Trophoblast cell (in vitro differentiated cells and primary cell): Measurements from ENCODE around the gene PLEKHM3.

Experiments
- DNase-seq, 2 donors: peaks; one replicate each; pipeline ENCODE4 v3.0.0-alpha.2; 2016
- H2AFZ ChIP-seq: 2 replicates; pipeline ENCODE4 v1.6.1; 2013; ENCODE audit warnings: low read length, moderate library complexity, mild to moderate bottlenecking; ENCODE audit not compliant: insufficient read depth, poor library complexity
- H2AK5ac ChIP-seq: 2 replicates; pipeline ENCODE4 v1.6.1; 2013; ENCODE audit warnings: mild to moderate bottlenecking, low read length
- H2BK120ac ChIP-seq: 2 replicates; pipeline ENCODE4 v1.6.1; 2013; ENCODE audit warnings: low read length, mild to moderate bottlenecking, moderate library complexity; ENCODE audit not compliant: insufficient read depth, poor library complexity
- H2BK12ac ChIP-seq: 2 replicates; pipeline ENCODE4 v1.6.1; 2013; ENCODE audit warnings: mild to moderate bottlenecking, low read length, moderate library complexity
- H2BK5ac ChIP-seq: 2 replicates; pipeline ENCODE4 v1.6.1; 2013; ENCODE audit warnings: low read length, low read depth, moderate library complexity, mild to moderate bottlenecking; ENCODE audit not compliant: poor library complexity
- H3K14ac ChIP-seq: 2 replicates; pipeline ENCODE4 v1.6.1; 2013; ENCODE audit warnings: mild to moderate bottlenecking, low read length
- H3K18ac ChIP-seq: 2 replicates; pipeline ENCODE4 v1.6.1; 2013; ENCODE audit warnings: mild to moderate bottlenecking, low read length
- H3K23ac ChIP-seq: 2 replicates; pipeline ENCODE4 v1.6.1; 2013; ENCODE audit warnings: low read length
- H3K27ac ChIP-seq: 2 replicates; pipeline ENCODE4 v1.5.1; 2013; ENCODE audit warnings: low read depth, mild to moderate bottlenecking, inconsistent platforms, low read length, moderate library complexity
- H3K27me3 ChIP-seq: 2 replicates; pipeline ENCODE4 v1.6.1; 2013; ENCODE audit warnings: inconsistent platforms, mild to moderate bottlenecking, low read length, moderate library complexity; ENCODE audit not compliant: insufficient read depth
- H3K36me3 ChIP-seq, 2 experiments: 1 replicate in 1 of 2; 2 replicates in 1 of 2; pipeline ENCODE4 v1.6.1; 2013; ENCODE audit warnings: low read length in 2 of 2, mild to moderate bottlenecking in 2 of 2, moderate library complexity in 1 of 2; ENCODE audit not compliant: insufficient read depth in 2 of 2, control insufficient read depth in 1 of 2
- H3K4ac ChIP-seq: 2 replicates; pipeline ENCODE4 v1.6.1; 2013; ENCODE audit warnings: low read depth, mild to moderate bottlenecking, low read length, moderate library complexity
- H3K4me1 ChIP-seq, 2 experiments: 1 replicate in 1 of 2; 2 replicates in 1 of 2; pipeline ENCODE4 v1.6.1; 2013; ENCODE audit warnings: low read length in 2 of 2, mild to moderate bottlenecking in 2 of 2, moderate library complexity in 1 of 2; ENCODE audit not compliant: insufficient read depth in 2 of 2, control insufficient read depth in 1 of 2
- H3K4me2 ChIP-seq: 2 replicates; pipeline ENCODE4 v1.6.1; 2013; ENCODE audit warnings: inconsistent platforms, mild to moderate bottlenecking, low read length, moderate library complexity
- H3K4me3 ChIP-seq: 2 replicates; pipeline ENCODE4 v1.5.1; 2013; ENCODE audit warnings: mild to moderate bottlenecking, low read depth, low read length, inconsistent platforms
- H3K79me1 ChIP-seq: one replicate; pipeline ENCODE4 v1.6.1; 2013; ENCODE audit warnings: low read length
- H3K79me2 ChIP-seq: 2 replicates; pipeline ENCODE4 v1.6.1; 2013; ENCODE audit warnings: low read length, mild to moderate bottlenecking; ENCODE audit not compliant: control insufficient read depth, insufficient read depth, poor library complexity
- H3K9ac ChIP-seq: 2 replicates; pipeline ENCODE4 v1.6.1; 2013; ENCODE audit warnings: mild to moderate bottlenecking, low read length
- H3K9me3 ChIP-seq: 2 replicates; pipeline ENCODE4 v1.6.1; 2013; ENCODE audit warnings: low read depth, mild to moderate bottlenecking, control low read depth, inconsistent platforms, low read length; ENCODE audit not compliant: insufficient read depth
- H4K12ac ChIP-seq: 2 replicates; pipeline ENCODE4 v1.6.1; 2013; ENCODE audit warnings: low read depth, mild to moderate bottlenecking, low read length, moderate library complexity
- H4K8ac ChIP-seq: 2 replicates; pipeline ENCODE4 v1.6.1; 2013; ENCODE audit warnings: low read depth, mild to moderate bottlenecking, low read length, moderate library complexity
- H4K91ac ChIP-seq: one replicate; pipeline ENCODE4 v1.6.1; 2013; ENCODE audit warnings: low read depth, mild to moderate bottlenecking, low read length, moderate library complexity
- WGBS: extraction: QIAGEN DNeasy Blood & Tissue Kit; methylation state at CpG from one replicate; pipeline ENCODE4 v1.1.7; 2013; ENCODE audit warnings: missing lambda C conversion rate; ENCODE audit not compliant: insufficient read length, insufficient coverage; ENCODE audit errors: extremely low coverage; 5-methylcytosine and 5-hydroxymethylcytosine counted together

Gene PLEKHM3

GRCh38 chr2:207926133-207926988 lies 99.0 kb downstream of the PLEKHM3 start:
- Histone ChIP-seq H3K18ac (no peak overlapping the region), H4K12ac (no peak overlapping the region), H2BK5ac (no peak overlapping the region), H3K9ac (no peak overlapping the region), H3K4me2 (no peak overlapping the region), H3K27me3 (no peaks in the 10 kb centered on the region), H2BK120ac (no peak overlapping the region), H3K79me1 (no peaks in the 10 kb centered on the region), H3K27ac (no peak overlapping the region), H3K79me2 (no peaks in the 10 kb centered on the region), H3K23ac (no peak overlapping the region), H2AK5ac (no peak overlapping the region), H3K36me3 (peaks cover 0 to 3% of the 10 kb centered on the region in 2 experiments), H3K4ac (no peak overlapping the region), H4K8ac (no peak overlapping the region), H3K14ac (no peak overlapping the region), H3K4me1 (no peaks in the 10 kb centered on the region), H3K4me3 (no peak overlapping the region), H3K9me3 (no peaks in the 10 kb centered on the region), H2BK12ac (no peak overlapping the region), H4K91ac (no peak overlapping the region), H2AFZ (no peak overlapping the region)
- peak in 1 of 2 donors; percentile 16 for DNase-seq
- no CpG with 5 or more reads among the region's 13 CpGs for WGBS

- no peak overlapping the region for H3K27ac ChIP-seq
- H3K9ac ChIP-seq, result no peak overlapping the region
- no peak overlapping the region for H4K91ac ChIP-seq
- H3K79me2 ChIP-seq, result no peaks in the 10 kb centered on the region
- H4K8ac ChIP-seq, result no peak overlapping the region
- peaks cover 0 to 2% of the 10 kb centered on the region in 2 experiments for H3K36me3 ChIP-seq
- no peak overlapping the region for H4K12ac ChIP-seq
- no peak overlapping the region for H3K4ac ChIP-seq
- no peaks in the 10 kb centered on the region for H3K27me3 ChIP-seq
- no peak overlapping the region for H3K4me2 ChIP-seq
- H2BK12ac ChIP-seq, result no peak overlapping the region
- H3K18ac ChIP-seq, result no peak overlapping the region
- no peaks in the 10 kb centered on the region for H3K79me1 ChIP-seq
- no peak overlapping the region for H2BK120ac ChIP-seq
- WGBS, result no CpG with 5 or more reads among the region's 8 CpGs
- no peak overlapping the region for H3K14ac ChIP-seq
- H3K4me3 ChIP-seq, result no peak overlapping the region
- H3K4me1 ChIP-seq, result no peaks in the 10 kb centered on the region
- no peaks in the 10 kb centered on the region for H3K9me3 ChIP-seq
- H2AK5ac ChIP-seq, result no peak overlapping the region
- no peak overlapping the region for H2AFZ ChIP-seq
- H3K23ac ChIP-seq, result no peak overlapping the region
- no peak for DNase-seq
- H2BK5ac ChIP-seq, result no peak overlapping the region
Measured at GRCh38 chr2:207925601-207926000, 99.7 kb downstream of the PLEKHM3 start.

- H2AFZ ChIP-seq, result no peak overlapping the region
- H3K9me3 ChIP-seq, result peaks cover 2% of the 10 kb centered on the region
- H3K4me2 ChIP-seq, result no peak overlapping the region
- no peak overlapping the region for H3K27ac ChIP-seq
- H2AK5ac ChIP-seq, result no peak overlapping the region
- H4K12ac ChIP-seq, result no peak overlapping the region
- no peak overlapping the region for H3K4me3 ChIP-seq
- no peaks in the 10 kb centered on the region for H3K79me2 ChIP-seq
- H3K18ac ChIP-seq, result no peak overlapping the region
- no peak overlapping the region for H2BK120ac ChIP-seq
- H3K27me3 ChIP-seq, result no peaks in the 10 kb centered on the region
- no peak overlapping the region for H3K23ac ChIP-seq
- no peak overlapping the region for H2BK12ac ChIP-seq
- H3K4me1 ChIP-seq, result no peaks in the 10 kb centered on the region
- no peak overlapping the region for H4K91ac ChIP-seq
- H3K9ac ChIP-seq, result no peak overlapping the region
- no peak overlapping the region for H4K8ac ChIP-seq
- no peaks in the 10 kb centered on the region for H3K36me3 ChIP-seq
- no peak overlapping the region for H3K14ac ChIP-seq
- H3K4ac ChIP-seq, result no peak overlapping the region
- H2BK5ac ChIP-seq, result no peak overlapping the region
- no peak for DNase-seq
- no peaks in the 10 kb centered on the region for H3K79me1 ChIP-seq
Measured at GRCh38 chr2:207921606-207922005, 103.7 kb downstream of the PLEKHM3 start.

GRCh38 chr2:207920721-207921120 lies 104.6 kb downstream of the PLEKHM3 start:
- Histone ChIP-seq H3K79me1 (no peaks in the 10 kb centered on the region), H3K4me1 (no peaks in the 10 kb centered on the region), H2AFZ (no peak overlapping the region), H3K36me3 (no peaks in the 10 kb centered on the region), H3K9me3 (peaks cover 2% of the 10 kb centered on the region), H3K4ac (no peak overlapping the region), H3K27ac (no peak overlapping the region), H2BK5ac (no peak overlapping the region), H4K91ac (no peak overlapping the region), H3K14ac (no peak overlapping the region), H4K8ac (no peak overlapping the region), H2BK12ac (no peak overlapping the region), H3K9ac (no peak overlapping the region), H2AK5ac (no peak overlapping the region), H4K12ac (no peak overlapping the region), H3K23ac (no peak overlapping the region), H3K4me3 (no peak overlapping the region), H3K4me2 (no peak overlapping the region), H3K27me3 (no peaks in the 10 kb centered on the region), H3K18ac (no peak overlapping the region), H2BK120ac (no peak overlapping the region), H3K79me2 (no peaks in the 10 kb centered on the region)
- no CpG with 5 or more reads among the region's 6 CpGs for WGBS
- no peak for DNase-seq
